DOHH2 (cell line): Measurements from ENCODE around the gene GNB3.
"Not testable (repeated sequence)": the region's sequence is repeated elsewhere in the genome, so short reads cannot be mapped to it uniquely, and the experiment has no call there.

ENCODE experiments used
- H3F3A ChIP-seq: fragments of 200-600 bp; sonication (generic), shearing (Covaris generic); 2 replicates; pipeline ENCODE4 v1.6.0; 2016; ENCODE audit warnings: antibody characterized with exemption, mild to moderate bottlenecking; ENCODE audit not compliant: control insufficient read depth, insufficient read depth
- H3K27ac ChIP-seq: fragments of 200-600 bp; sonication (generic); 2 replicates; pipeline ENCODE4 v1.5.1; 2014; ENCODE audit warnings: low read depth, mild to moderate bottlenecking, low read length, moderate library complexity
- H3K27me3 ChIP-seq: fragments of 200-600 bp; sonication (generic); 2 replicates; pipeline ENCODE4 v1.6.1; 2014; ENCODE audit warnings: mild to moderate bottlenecking, low read length, mixed read lengths; ENCODE audit not compliant: control insufficient read depth
- H3K36me3 ChIP-seq: fragments of 200-600 bp; sonication (generic); 2 replicates; pipeline ENCODE4 v1.6.1; 2014; ENCODE audit warnings: mild to moderate bottlenecking, low read length, moderate library complexity, mixed read lengths; ENCODE audit not compliant: control insufficient read depth
- H3K4me1 ChIP-seq: fragments of 200-600 bp; sonication (generic); 2 replicates; pipeline ENCODE4 v1.6.1; 2014; ENCODE audit warnings: mild to moderate bottlenecking, low read length, mixed read lengths; ENCODE audit not compliant: control insufficient read depth
- H3K4me2 ChIP-seq: fragments of 200-600 bp; sonication (generic); 2 replicates; pipeline ENCODE4 v1.6.0; 2014; ENCODE audit warnings: mild to moderate bottlenecking, low read length, moderate library complexity
- H3K4me3 ChIP-seq: fragments of 200-600 bp; sonication (generic); 2 replicates; pipeline ENCODE4 v1.5.1; 2014; ENCODE audit warnings: mild to moderate bottlenecking, low read length, mixed read lengths
- H3K79me2 ChIP-seq: fragments of 200-600 bp; sonication (generic); 2 replicates; pipeline ENCODE4 v1.6.1; 2014; ENCODE audit warnings: mild to moderate bottlenecking, low read length, mixed read lengths; ENCODE audit not compliant: control insufficient read depth
- H3K9me2 ChIP-seq: fragments of 200-600 bp; sonication (generic); replicated peaks from 2 replicates; pipeline ENCODE4 v1.6.1; 2014; ENCODE audit warnings: mild to moderate bottlenecking, low read length, mixed read lengths; ENCODE audit not compliant: control insufficient read depth
- H3K9me3 ChIP-seq: fragments of 200-600 bp; sonication (generic); 2 replicates; pipeline ENCODE4 v1.6.1; 2014; ENCODE audit warnings: antibody characterized with exemption, low read length, mixed read lengths; ENCODE audit not compliant: control insufficient read depth, insufficient read depth
- H4K20me1 ChIP-seq: fragments of 200-600 bp; sonication (generic); 2 replicates; pipeline ENCODE4 v1.6.0; 2014; ENCODE audit warnings: low read depth, mild to moderate bottlenecking, antibody characterized with exemption, low read length, moderate library complexity; ENCODE audit not compliant: control insufficient read depth, insufficient read depth
- CTCF ChIP-seq: fragments of 200-600 bp; sonication (generic); IDR thresholded peaks from one replicate; pipeline ENCODE4 v1.5.1; 2014; ENCODE audit warnings: antibody characterized with exemption, mild to moderate bottlenecking, low read depth, low read length; ENCODE audit not compliant: poor library complexity, severe bottlenecking
- EZH2phosphoT487 ChIP-seq: fragments of 200-600 bp; sonication (generic); IDR thresholded peaks from 2 replicates; pipeline ENCODE4 v1.6.1; 2017; ENCODE audit warnings: borderline replicate concordance, mild to moderate bottlenecking, antibody characterized with exemption, low read length, moderate library complexity, mixed read lengths

The GNB3 gene

DNA sequence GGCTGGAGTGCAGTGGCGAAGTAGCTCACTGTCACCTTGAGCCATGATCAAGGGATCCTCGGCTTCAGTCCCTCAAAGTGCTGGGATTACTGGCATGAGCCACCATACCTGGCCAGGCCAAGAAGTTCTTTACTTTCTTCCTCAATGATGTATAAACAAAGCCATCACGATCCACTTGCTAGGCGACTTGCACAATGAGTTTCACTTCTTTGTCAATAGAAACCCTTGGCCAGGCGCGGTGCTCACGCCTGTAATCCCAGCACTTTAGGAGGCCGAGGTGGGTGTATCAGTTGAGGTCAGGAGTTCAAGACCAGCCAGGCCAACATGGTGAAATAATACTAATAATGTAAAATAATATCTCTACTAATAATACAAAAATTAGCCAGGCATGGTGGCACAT is 46.7 kb downstream of the GNB3 start:
- Histone ChIP-seq H3K9me3 (no peaks in the 10 kb centered on the region), H3K27ac (no peak overlapping the region)

GRCh38 chr12:6888360-6888759 is 47.6 kb downstream of the GNB3 start:
- TF ChIP-seq CTCF = no peak
- TF ChIP-seq EZH2phosphoT487 = no peak
- H3K27me3 ChIP-seq = no peaks in the 10 kb centered on the region
- H3K9me2 ChIP-seq = no peaks in the 10 kb centered on the region
- peaks cover 5% of the 10 kb centered on the region for H3K36me3 ChIP-seq
- 0 out of 2 replicates have a peak, but pooled peaks cover 2% of the 10 kb centered on the region for H3F3A ChIP-seq
- no peak overlapping the region for H3K27ac ChIP-seq
- H3K9me3 ChIP-seq = no peaks in the 10 kb centered on the region
- H3K4me1 ChIP-seq = peaks cover 17% of the 10 kb centered on the region
- H4K20me1 ChIP-seq = no peaks in the 10 kb centered on the region
- no peaks in the 10 kb centered on the region for H3K79me2 ChIP-seq
- no peak overlapping the region for H3K4me3 ChIP-seq
- no peak overlapping the region for H3K4me2 ChIP-seq

More for the DNA sequence above, 46.7 kb downstream of the GNB3 start:
- TF ChIP-seq CTCF = no peak
- no peak for TF ChIP-seq EZH2phosphoT487
- Histone ChIP-seq H3K27me3 (no peaks in the 10 kb centered on the region), H3K4me2 (no peak overlapping the region), H3F3A (0 out of 2 replicates have a peak, but pooled peaks cover 2% of the 10 kb centered on the region), H3K36me3 (peaks cover 6% of the 10 kb centered on the region), H3K79me2 (no peaks in the 10 kb centered on the region), H3K4me1 (peaks cover 17% of the 10 kb centered on the region), H3K4me3 (no peak overlapping the region), H4K20me1 (no peaks in the 10 kb centered on the region), H3K9me2 (no peaks in the 10 kb centered on the region)

GRCh38 chr12:6888794-6889193 is 48.1 kb downstream of the GNB3 start:
- not testable (repeated sequence) for H3K36me3 ChIP-seq

GRCh38 chr12:6889775-6890573 is 49.2 kb downstream of the GNB3 start:
- Histone ChIP-seq H3K4me1 (peaks cover 17% of the 10 kb centered on the region), H3K27ac (0 out of 2 replicates have a peak overlapping the region, but pooled peaks have one; percentile 64), H3K4me2 (peak overlapping the region; percentile 94), H3K4me3 (peak overlapping the region; percentile 79)
- not testable (repeated sequence) for H3K36me3 ChIP-seq, H3K27me3 ChIP-seq, H3K9me3 ChIP-seq, H3K9me2 ChIP-seq, H3F3A ChIP-seq, H4K20me1 ChIP-seq, H3K79me2 ChIP-seq

More at GRCh38 chr12:6888794-6889193, 48.1 kb downstream of the GNB3 start:
- not testable (repeated sequence) for H3K4me3 ChIP-seq, H3K9me2 ChIP-seq, H3K4me2 ChIP-seq, H4K20me1 ChIP-seq, H3K9me3 ChIP-seq, H3K79me2 ChIP-seq, H3F3A ChIP-seq, H3K27ac ChIP-seq, H3K27me3 ChIP-seq
- H3K4me1 ChIP-seq = peaks cover 17% of the 10 kb centered on the region
